OCI-LY1 (cell line): ENCODE measurements around the gene SST.

Source experiments
- CTCF ChIP-seq: fragments of 200-600 bp; sonication (generic), shearing (Covaris generic); IDR thresholded peaks from 2 replicates; pipeline ENCODE4 v1.5.1; 2017; ENCODE audit warnings: mild to moderate bottlenecking, antibody characterized with exemption, low read length, moderate library complexity, mixed read lengths
- EZH2 ChIP-seq: fragments of 200-600 bp; sonication (generic), shearing (Covaris generic); IDR thresholded peaks from 2 replicates; pipeline ENCODE4 v1.8.0; 2017; ENCODE audit warnings: borderline replicate concordance, mixed run types, mild to moderate bottlenecking, antibody characterized with exemption, low read length, moderate library complexity, mixed read lengths

GRCh38 chr3:187702507-187703033 is 32.4 kb upstream of the SST start, which contains the start of gene RTP2:
- TF ChIP-seq CTCF = no peak
- no peak for TF ChIP-seq EZH2
